ENCODE measurements around the gene POMGNT2. TPM values are rescaled to one million over a fixed set of nuclear protein-coding genes. Genes with fewer than 3 reads are reported as not detected.

Gene POMGNT2
- total RNA-seq, 2 donors from 2014 or later: 28.0 to 33.1 TPM

DNA sequence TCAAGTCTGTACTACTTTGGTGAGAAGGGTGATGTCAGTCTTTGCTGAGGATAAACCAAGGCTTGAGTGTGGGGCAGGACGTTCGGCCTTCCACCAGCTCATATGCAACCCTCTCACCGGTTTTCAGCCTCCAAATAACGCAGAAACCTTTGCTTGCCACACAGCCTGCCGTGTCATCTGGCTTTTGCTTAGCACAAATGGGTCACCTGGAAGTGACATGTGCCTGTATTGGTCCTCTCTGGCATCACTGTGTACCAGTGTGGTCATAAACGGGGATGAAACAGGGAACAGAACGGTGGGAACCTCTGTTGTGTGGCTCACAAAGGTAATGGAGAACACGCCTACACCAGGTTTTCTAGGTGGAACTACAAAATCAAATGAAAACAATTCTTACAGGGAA, 7.1 kb downstream of the POMGNT2 start:
- Histone ChIP-seq H3K4me3 (no peak overlapping the region), H3K27me3 (no peaks in the 10 kb centered on the region), H3K9me3 (no peaks in the 10 kb centered on the region), H3K4me1 (peaks cover 0 to 33% of the 10 kb centered on the region in 2 donors), H3K36me3 (no peaks in the 10 kb centered on the region), H3K27ac (no peak overlapping the region)
- no peak for DNase-seq (ENCODE audit: low spot score)
- TF ChIP-seq, protein P1, sequence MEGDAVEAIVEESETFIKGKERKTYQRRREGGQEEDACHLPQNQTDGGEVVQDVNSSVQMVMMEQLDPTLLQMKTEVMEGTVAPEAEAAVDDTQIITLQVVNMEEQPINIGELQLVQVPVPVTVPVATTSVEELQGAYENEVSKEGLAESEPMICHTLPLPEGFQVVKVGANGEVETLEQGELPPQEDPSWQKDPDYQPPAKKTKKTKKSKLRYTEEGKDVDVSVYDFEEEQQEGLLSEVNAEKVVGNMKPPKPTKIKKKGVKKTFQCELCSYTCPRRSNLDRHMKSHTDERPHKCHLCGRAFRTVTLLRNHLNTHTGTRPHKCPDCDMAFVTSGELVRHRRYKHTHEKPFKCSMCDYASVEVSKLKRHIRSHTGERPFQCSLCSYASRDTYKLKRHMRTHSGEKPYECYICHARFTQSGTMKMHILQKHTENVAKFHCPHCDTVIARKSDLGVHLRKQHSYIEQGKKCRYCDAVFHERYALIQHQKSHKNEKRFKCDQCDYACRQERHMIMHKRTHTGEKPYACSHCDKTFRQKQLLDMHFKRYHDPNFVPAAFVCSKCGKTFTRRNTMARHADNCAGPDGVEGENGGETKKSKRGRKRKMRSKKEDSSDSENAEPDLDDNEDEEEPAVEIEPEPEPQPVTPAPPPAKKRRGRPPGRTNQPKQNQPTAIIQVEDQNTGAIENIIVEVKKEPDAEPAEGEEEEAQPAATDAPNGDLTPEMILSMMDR (IDR thresholded peaks at IDR 0.05): no peak

DNA sequence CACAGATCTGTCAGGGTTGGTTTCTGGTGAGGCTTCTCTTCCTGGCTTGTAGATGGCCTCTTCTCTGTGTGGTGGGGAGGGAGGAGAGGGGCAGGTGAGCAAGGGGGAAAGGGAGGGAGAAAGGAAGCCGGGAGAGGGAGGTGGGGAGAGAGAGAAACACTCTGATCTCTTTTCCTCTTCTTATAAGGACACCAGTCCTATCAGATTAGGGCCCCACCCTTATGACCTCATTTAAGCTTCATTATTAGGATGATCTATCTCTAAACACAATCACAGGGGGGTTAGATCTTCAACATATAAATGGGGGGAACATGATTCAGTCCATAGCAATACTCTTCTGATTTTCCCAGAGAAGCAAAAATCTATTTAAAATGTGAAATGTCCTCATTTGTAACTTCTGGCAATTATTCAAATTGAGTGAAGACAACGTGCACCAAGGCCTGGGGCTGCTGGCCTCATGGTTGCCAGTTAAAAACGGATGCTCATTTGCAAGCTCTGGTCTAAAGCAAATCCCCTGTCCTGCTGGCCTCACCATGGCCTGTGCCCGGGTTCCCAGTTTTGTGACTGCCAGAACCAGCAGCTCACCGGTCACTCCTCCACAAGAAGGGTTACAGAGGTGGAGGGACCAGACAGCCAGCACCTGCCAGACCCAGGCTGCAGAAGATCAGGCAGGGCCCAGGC, 8.3 kb downstream of the POMGNT2 start:
- H3K4me1 ChIP-seq: peaks cover 0 to 24% of the 10 kb centered on the region in 2 donors
- H3K4me3 ChIP-seq: no peak overlapping the region
- DNase-seq (ENCODE audit: low spot score): no peak
- no peaks in the 10 kb centered on the region for H3K27me3 ChIP-seq
- no peak overlapping the region for H3K27ac ChIP-seq
- TF ChIP-seq, protein P1 (IDR thresholded peaks at IDR 0.05): no peak
- no peaks in the 10 kb centered on the region for H3K9me3 ChIP-seq
- no peaks in the 10 kb centered on the region for H3K36me3 ChIP-seq

DNA sequence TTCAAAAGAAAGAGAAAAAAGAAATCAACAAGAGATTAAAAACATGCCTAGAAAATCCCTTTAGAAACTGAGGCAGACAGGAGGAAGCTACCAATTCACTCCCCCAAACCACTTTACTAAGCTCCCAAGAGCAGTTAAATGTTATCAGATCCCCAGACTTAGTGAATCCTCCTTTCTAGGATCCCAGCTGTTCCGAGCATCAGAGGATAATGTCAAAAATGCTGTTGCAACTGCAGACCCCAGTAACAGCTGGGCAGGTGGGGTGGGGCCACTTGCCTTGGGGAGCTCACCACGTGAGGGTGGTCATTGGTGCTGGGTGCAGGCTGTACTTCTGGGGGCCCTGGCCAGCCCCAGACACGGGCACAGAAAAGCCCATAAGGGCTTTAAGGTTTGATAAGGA, 9.1 kb downstream of the POMGNT2 start:
- Histone ChIP-seq H3K36me3 (no peaks in the 10 kb centered on the region), H3K9me3 (no peaks in the 10 kb centered on the region), H3K27ac (no peak overlapping the region), H3K27me3 (no peaks in the 10 kb centered on the region), H3K4me1 (peaks cover 0 to 16% of the 10 kb centered on the region in 2 donors), H3K4me3 (no peak overlapping the region)
- TF ChIP-seq, protein P1 (IDR thresholded peaks at IDR 0.05): no peak
- DNase-seq (ENCODE audit: low spot score): no peak

DNA sequence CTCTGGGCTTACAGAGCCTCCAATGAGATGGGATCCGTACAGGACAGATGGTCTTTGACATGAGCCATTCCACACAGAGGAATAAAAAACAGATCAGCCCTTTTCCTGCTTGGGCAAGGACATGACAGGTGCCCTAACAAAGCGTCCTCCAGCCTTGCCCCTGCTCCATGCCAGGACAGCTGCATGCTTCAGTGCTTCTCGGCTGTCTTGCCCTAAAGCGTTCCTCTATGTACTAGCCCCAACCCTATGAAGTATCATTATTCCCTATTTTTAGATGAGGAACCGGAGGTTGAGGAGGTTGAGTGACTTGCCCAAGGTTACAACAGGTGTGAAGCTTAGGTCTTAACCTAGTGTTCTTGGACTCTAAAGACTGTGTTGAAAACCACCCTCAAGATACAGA, 10.5 kb downstream of the POMGNT2 start:
- Histone ChIP-seq H3K27me3 (no peaks in the 10 kb centered on the region), H3K27ac (no peak overlapping the region), H3K9me3 (no peaks in the 10 kb centered on the region), H3K4me1 (peaks cover 0 to 16% of the 10 kb centered on the region in 2 donors), H3K36me3 (no peaks in the 10 kb centered on the region), H3K4me3 (no peak overlapping the region)
- TF ChIP-seq, protein P1 (IDR thresholded peaks at IDR 0.05): no peak
- DNase-seq (ENCODE audit: low spot score): no peak

DNA sequence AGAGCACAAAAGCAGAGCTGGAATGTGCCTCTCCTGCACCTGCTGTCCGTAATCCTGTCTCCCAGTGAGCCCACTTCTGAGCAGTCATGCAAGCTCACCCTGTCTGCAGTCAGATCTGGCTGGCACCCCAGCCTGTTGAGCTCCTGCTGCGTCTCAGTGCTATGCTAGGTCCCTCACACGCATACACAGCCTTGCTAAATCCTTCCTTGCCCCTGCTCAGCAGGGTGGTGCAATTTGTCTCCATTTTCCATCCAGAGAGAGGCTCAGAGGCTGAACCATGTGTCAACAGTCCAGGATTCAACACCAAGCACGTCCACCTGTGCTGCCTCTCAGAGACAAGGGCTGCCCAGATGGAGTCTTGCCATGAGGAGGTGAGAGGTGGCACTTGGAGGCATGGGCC, 11.0 kb downstream of the POMGNT2 start:
- no peak overlapping the region for H3K27ac ChIP-seq
- no peaks in the 10 kb centered on the region for H3K27me3 ChIP-seq
- H3K4me1 ChIP-seq: peaks cover 0 to 16% of the 10 kb centered on the region in 2 donors
- TF ChIP-seq, protein P1 (IDR thresholded peaks at IDR 0.05): no peak
- no peaks in the 10 kb centered on the region for H3K9me3 ChIP-seq
- DNase-seq (ENCODE audit: low spot score): no peak
- H3K36me3 ChIP-seq: no peaks in the 10 kb centered on the region
- no peak overlapping the region for H3K4me3 ChIP-seq

DNA sequence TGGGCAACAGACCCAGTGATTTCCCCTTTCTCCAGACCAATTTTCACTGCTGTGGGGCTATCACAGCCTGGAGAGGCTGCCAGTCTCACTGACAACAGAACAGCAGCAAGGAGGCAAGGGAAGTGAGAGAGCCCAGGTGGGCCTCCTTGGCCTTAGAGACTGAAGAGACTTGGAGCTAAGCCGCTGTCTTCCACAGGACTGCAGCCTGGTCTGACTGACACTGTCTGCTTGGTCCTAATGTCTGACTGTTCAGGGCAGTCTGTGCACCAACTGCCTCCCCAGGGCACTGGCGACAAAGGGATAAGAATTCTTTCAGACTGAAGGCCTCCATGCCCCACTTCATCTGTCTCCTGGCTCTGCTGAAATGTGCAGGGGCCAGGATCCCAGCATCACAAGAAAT, 11.5 kb downstream of the POMGNT2 start:
- TF ChIP-seq, protein P1 (IDR thresholded peaks at IDR 0.05): no peak
- no peaks in the 10 kb centered on the region for H3K36me3 ChIP-seq
- DNase-seq (ENCODE audit: low spot score): no peak
- H3K27ac ChIP-seq: no peak overlapping the region
- H3K27me3 ChIP-seq: no peaks in the 10 kb centered on the region
- H3K9me3 ChIP-seq: no peaks in the 10 kb centered on the region
- H3K4me3 ChIP-seq: no peak overlapping the region
- H3K4me1 ChIP-seq: peaks cover 0 to 16% of the 10 kb centered on the region in 2 donors

All from right atrium auricular region (tissue), 2 donors.